H9 (cell line): Measurements from ENCODE around the gene UBXN11. TPM values are rescaled to one million over a fixed set of nuclear protein-coding genes. Genes with fewer than 3 reads are reported as not detected.
A peak's percentile ranks its signal among the peaks of the same experiment; 100 is the strongest.

Experiments used
- DNase-seq: peaks from one replicate; pipeline ENCODE4 v3.0.0-alpha.2; 2017
- H2AFZ ChIP-seq: one replicate; pipeline ENCODE4 v1.6.1; 2013; ENCODE audit warnings: mild to moderate bottlenecking, low read length, control low read depth, moderate library complexity
- H2AK5ac ChIP-seq: 2 replicates; pipeline ENCODE4 v1.6.1; 2013; ENCODE audit warnings: low read length, control low read depth, mixed read lengths; ENCODE audit not compliant: insufficient read length
- H2BK120ac ChIP-seq: one replicate; pipeline ENCODE4 v1.6.1; 2013; ENCODE audit warnings: low read depth, mild to moderate bottlenecking, low read length, control low read depth, inconsistent platforms; ENCODE audit not compliant: poor library complexity, severe bottlenecking
- H2BK12ac ChIP-seq: 2 replicates; pipeline ENCODE4 v1.6.1; 2013; ENCODE audit warnings: low read length, control low read depth, mixed read lengths, low read depth; ENCODE audit not compliant: insufficient read length
- H2BK15ac ChIP-seq: 2 replicates; pipeline ENCODE4 v1.6.1; 2013; ENCODE audit warnings: low read depth, low read length, control low read depth
- H2BK20ac ChIP-seq: one replicate; pipeline ENCODE4 v1.6.1; 2013; ENCODE audit warnings: low read depth, mild to moderate bottlenecking, low read length, control low read depth, inconsistent platforms; ENCODE audit not compliant: poor library complexity, severe bottlenecking
- H2BK5ac ChIP-seq: 2 replicates; pipeline ENCODE4 v1.6.1; 2013; ENCODE audit warnings: low read length, control low read depth, mixed read lengths; ENCODE audit not compliant: insufficient read length
- H3K14ac ChIP-seq: 2 replicates; pipeline ENCODE4 v1.6.1; 2013; ENCODE audit warnings: low read length, control low read depth; ENCODE audit not compliant: insufficient read depth
- H3K18ac ChIP-seq: 2 replicates; pipeline ENCODE4 v1.6.1; 2013; ENCODE audit warnings: low read depth, mild to moderate bottlenecking, mixed read lengths, low read length, control low read depth; ENCODE audit not compliant: insufficient read length
- H3K23ac ChIP-seq: 2 replicates; pipeline ENCODE4 v1.6.1; 2013; ENCODE audit warnings: low read length, control low read depth, mixed read lengths, low read depth; ENCODE audit not compliant: insufficient read length
- H3K23me2 ChIP-seq: 2 replicates; pipeline ENCODE4 v1.6.1; 2013; ENCODE audit warnings: low read depth, mild to moderate bottlenecking, mixed read lengths, low read length, control low read depth; ENCODE audit not compliant: insufficient read length, poor library complexity, severe bottlenecking
- H3K27ac ChIP-seq: 2 replicates; pipeline ENCODE4 v1.5.1; 2013; ENCODE audit warnings: low read length, control low read depth, mixed read lengths, low read depth; ENCODE audit not compliant: insufficient read length
- H3K27me3 ChIP-seq: 2 replicates; pipeline ENCODE4 v1.6.1; 2013; ENCODE audit warnings: low read length, control low read depth, inconsistent platforms; ENCODE audit not compliant: insufficient read depth
- H3K4ac ChIP-seq: 2 replicates; pipeline ENCODE4 v1.6.1; 2013; ENCODE audit warnings: low read depth, mild to moderate bottlenecking, control low read depth, inconsistent platforms, low read length, moderate library complexity
- H3K4me1 ChIP-seq: 2 replicates; pipeline ENCODE4 v1.6.1; 2013; ENCODE audit warnings: low read length, control low read depth, inconsistent platforms; ENCODE audit not compliant: insufficient read depth
- H3K4me2 ChIP-seq: 2 replicates; pipeline ENCODE4 v1.6.1; 2013; ENCODE audit warnings: low read length, control low read depth, mixed read lengths; ENCODE audit not compliant: insufficient read length, insufficient read depth
- H3K56ac ChIP-seq: 2 replicates; pipeline ENCODE4 v1.6.1; 2013; ENCODE audit warnings: low read depth, mild to moderate bottlenecking, mixed read lengths, low read length, control low read depth; ENCODE audit not compliant: insufficient read length
- H3K79me1 ChIP-seq: 2 replicates; pipeline ENCODE4 v1.6.1; 2013; ENCODE audit warnings: low read depth, mild to moderate bottlenecking, moderate library complexity, low read length, control low read depth, inconsistent platforms; ENCODE audit not compliant: insufficient read depth, poor library complexity, severe bottlenecking
- H3K79me2 ChIP-seq: 2 replicates; pipeline ENCODE4 v1.6.1; 2013; ENCODE audit warnings: low read length, control low read depth, inconsistent platforms; ENCODE audit not compliant: insufficient read depth
- H3K9ac ChIP-seq: 2 replicates; pipeline ENCODE4 v1.6.1; 2013; ENCODE audit warnings: low read length, control low read depth, mixed read lengths; ENCODE audit not compliant: insufficient read length; ENCODE audit errors: extremely low read depth
- H3K9me3 ChIP-seq: one replicate; pipeline ENCODE4 v1.6.1; 2013; ENCODE audit warnings: low read depth, low read length, inconsistent platforms; ENCODE audit not compliant: control insufficient read depth
- H3T11ph ChIP-seq: one replicate; pipeline ENCODE4 v1.6.1; 2013; ENCODE audit warnings: mild to moderate bottlenecking, low read length, control low read depth, inconsistent platforms
- H4K20me1 ChIP-seq: one replicate; pipeline ENCODE4 v1.6.1; 2013; ENCODE audit not compliant: control insufficient read depth, insufficient read length, insufficient read depth
- H4K5ac ChIP-seq: 2 replicates; pipeline ENCODE4 v1.6.1; 2013; ENCODE audit warnings: low read depth, mild to moderate bottlenecking, mixed read lengths, low read length, control low read depth; ENCODE audit not compliant: insufficient read length
- H4K8ac ChIP-seq: replicated peaks from 2 replicates; pipeline ENCODE4 v1.6.1; 2013; ENCODE audit warnings: low read length, control low read depth, mixed read lengths, low read depth; ENCODE audit not compliant: insufficient read length
- H4K91ac ChIP-seq: 2 replicates; pipeline ENCODE4 v1.6.1; 2013; ENCODE audit warnings: low read depth, mild to moderate bottlenecking, moderate library complexity, mixed read lengths, low read length, control low read depth; ENCODE audit not compliant: insufficient read length
- H3K27ac Mint-ChIP-seq, 3 experiments: 2 replicates in 2 of 3; 3 replicates in 1 of 3; pipeline ENCODE4 v1.8.0; 2020 to 2021; ENCODE audit warnings: mixed read lengths in 3 of 3, mild to moderate bottlenecking in 1 of 3, moderate library complexity in 1 of 3
- H3K27me3 Mint-ChIP-seq: 2 replicates; pipeline ENCODE4 v1.8.0; 2021; ENCODE audit warnings: low read depth, mild to moderate bottlenecking, moderate library complexity, mixed read lengths
- H3K36me3 Mint-ChIP-seq, 3 experiments: 2 replicates in 2 of 3; 3 replicates in 1 of 3; pipeline ENCODE4 v1.8.0; 2020 to 2021; ENCODE audit warnings: low read depth in 3 of 3, mixed read lengths in 3 of 3; ENCODE audit not compliant: insufficient read depth in 1 of 3
- H3K4me1 Mint-ChIP-seq, 2 experiments: 2 replicates each; pipeline ENCODE4 v1.8.0; 2020; ENCODE audit warnings: mixed read lengths in 2 of 2
- H3K4me3 Mint-ChIP-seq, 2 experiments: 2 replicates in 1 of 2; 3 replicates in 1 of 2; pipeline ENCODE4 v1.8.0; 2020 to 2021; ENCODE audit warnings: mild to moderate bottlenecking in 2 of 2, mixed read lengths in 2 of 2, moderate library complexity in 1 of 2
- H3K9me3 Mint-ChIP-seq, 2 experiments: 2 replicates in 1 of 2; 3 replicates in 1 of 2; pipeline ENCODE4 v1.8.0; 2020; ENCODE audit warnings: mild to moderate bottlenecking in 2 of 2, mixed read lengths in 2 of 2, moderate library complexity in 1 of 2
- CTCF ChIP-seq: fragments of 200-600 bp; sonication (generic); conservative IDR thresholded peaks from 3 replicates; pipeline ENCODE4 v1.8.0; 2021; ENCODE audit warnings: antibody characterized with exemption, mild to moderate bottlenecking
- WGBS: extraction: QIAGEN DNeasy Blood & Tissue Kit; methylation state at CpG from one replicate; pipeline ENCODE4 v1.1.7; 2013; ENCODE audit warnings: missing lambda C conversion rate, low lambda C conversion rate, mixed read lengths; ENCODE audit not compliant: insufficient read length; ENCODE audit errors: extremely low coverage; 5-methylcytosine and 5-hydroxymethylcytosine counted together
- total RNA-seq: library from RNA; stranded (reverse); gene quantifications from 2 replicates; pipeline ENCODE4 v1.2.1, GENCODE V29; 2021

UBXN11 gene
- total RNA-seq, 1 experiment from 2014 or later, result 13.7 TPM

- Histone ChIP-seq H4K91ac (no peak overlapping the region), H2BK15ac (no peak overlapping the region), H2BK20ac (no peak overlapping the region), H3K23ac (no peak overlapping the region), H2BK5ac (no peak overlapping the region), H3K14ac (no peak overlapping the region), H3K9ac (no peak overlapping the region), H3K79me2 (no peaks in the 10 kb centered on the region), H2AK5ac (no peak overlapping the region), H3K18ac (no peak overlapping the region), H2BK12ac (no peak overlapping the region), H3K27ac (no peak overlapping the region), H2AFZ (no peak overlapping the region), H3K56ac (no peak overlapping the region), H4K5ac (no peak overlapping the region), H3K27me3 (no peaks in the 10 kb centered on the region), H3K79me1 (no peaks in the 10 kb centered on the region), H3K4me2 (no peak overlapping the region), H3T11ph (no peak overlapping the region), H3K9me3 (no peaks in the 10 kb centered on the region), H3K4ac (no peak overlapping the region), H3K23me2 (peaks cover 8% of the 10 kb centered on the region), H4K8ac (no peak overlapping the region), H3K4me1 (peaks cover 5% of the 10 kb centered on the region; the same call in 1 of the 2 replicates), H2BK120ac (no peak overlapping the region), H4K20me1 (peaks cover 2% of the 10 kb centered on the region)
- Mint-ChIP-seq H3K4me3 (0 out of 5 replicates have a peak overlapping the region, but pooled peaks of 1 of the 2 experiments have one; percentile 55), H3K27me3 (no peaks in the 10 kb centered on the region; the same call in 1 of the 2 replicates), H3K36me3 (peaks cover 8 to 11% (median 11%) of the 10 kb centered on the region in 3 experiments; a peak in 6 of 7 replicates), H3K4me1 (peaks cover 42 to 47% of the 10 kb centered on the region in 2 experiments), H3K27ac (peak overlapping the region in 2 of 3 experiments; percentile 56 to 85; a peak in 4 of 7 replicates), H3K9me3 (no peaks in the 10 kb centered on the region; a peak in 1 of 5 replicates)
- peak; percentile 95 for TF ChIP-seq CTCF
- peak; percentile 78 for DNase-seq
- no CpG with 5 or more reads among the region's 22 CpGs for WGBS
Measured at GRCh38 chr1:26284597-26285347, 21.7 kb downstream of the UBXN11 start.
